GM21737 (cell line): ENCODE results near the gene CDK6.

ENCODE experiments used
- ATAC-seq: cut with Tn5 transposase; IDR thresholded peaks from one replicate; pipeline ENCODE4 v1.9.1; 2021; ENCODE audit warnings: mild to moderate bottlenecking, moderate library complexity; ENCODE audit not compliant: unreplicated experiment

Gene CDK6

GRCh38 chr7:92714767-92715166, 121.6 kb downstream of the CDK6 start:
- ATAC-seq: no peak

DNA sequence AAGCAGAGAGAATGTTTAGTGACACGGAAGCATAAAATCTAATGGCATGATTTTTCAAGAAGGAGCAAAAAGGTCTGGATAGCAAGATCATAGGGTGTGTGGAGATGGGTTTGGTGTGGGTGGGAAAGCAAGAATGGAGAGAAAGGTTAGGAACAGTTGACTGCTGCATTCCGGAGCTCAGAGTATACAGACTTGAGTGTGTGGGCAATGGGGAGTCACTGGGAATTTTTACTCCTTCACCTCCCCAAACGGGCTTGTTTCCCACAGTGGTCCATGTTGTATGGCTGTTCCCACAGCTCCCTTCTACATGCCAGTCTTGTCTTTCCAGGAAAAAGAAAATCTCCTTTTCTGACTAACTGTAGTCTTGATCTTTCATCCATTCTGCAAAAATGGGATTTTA, 122.1 kb downstream of the CDK6 start:
- ATAC-seq: no peak

GRCh38 chr7:92709912-92710311, 126.5 kb downstream of the CDK6 start:
- ATAC-seq: no peak

GRCh38 chr7:92709150-92709549, 127.2 kb downstream of the CDK6 start:
- no peak for ATAC-seq

DNA sequence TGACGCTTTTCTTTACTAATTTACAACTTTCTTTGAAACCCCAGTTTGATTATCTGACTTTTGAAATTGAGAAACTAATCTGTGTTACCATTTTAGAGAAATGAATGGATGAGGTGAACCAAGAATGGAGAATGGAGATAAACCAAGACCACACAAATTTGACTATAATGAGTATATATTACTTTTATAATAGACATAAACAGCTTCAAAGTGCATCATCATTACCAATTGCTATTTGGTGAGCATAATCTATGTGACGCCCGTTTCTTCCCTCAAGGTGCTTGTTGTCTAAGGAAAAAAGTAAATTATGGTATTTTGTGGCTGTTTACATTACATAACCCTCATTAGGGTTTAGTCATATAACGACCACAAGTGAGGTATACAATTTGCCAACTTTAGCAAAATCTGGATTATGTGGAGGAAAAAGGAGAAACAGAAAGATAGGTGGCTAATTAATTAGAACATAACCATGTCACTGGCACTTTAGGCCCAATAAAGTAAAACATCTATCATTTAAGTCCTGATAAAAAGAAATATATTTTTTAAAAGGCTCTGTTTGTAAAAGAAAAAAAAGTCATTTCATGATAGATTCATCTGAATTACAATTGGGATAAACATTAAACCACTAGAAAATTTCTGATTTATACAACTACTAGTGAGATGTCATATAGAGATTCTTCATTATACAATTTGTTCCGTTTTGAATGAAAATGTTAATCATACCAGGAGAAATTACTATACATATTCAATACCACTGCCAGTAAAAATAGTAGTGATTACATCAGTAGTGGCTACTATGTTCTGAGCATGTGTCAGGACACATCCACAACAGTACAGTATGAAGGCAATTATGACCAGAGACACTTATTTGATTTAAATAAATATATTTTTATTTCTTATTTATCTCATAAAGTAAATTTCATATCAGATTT, 128.0 kb downstream of the CDK6 start:
- no peak for ATAC-seq

- ATAC-seq: no peak
Observed at GRCh38 chr7:92707435-92707834, 128.9 kb downstream of the CDK6 start.

DNA sequence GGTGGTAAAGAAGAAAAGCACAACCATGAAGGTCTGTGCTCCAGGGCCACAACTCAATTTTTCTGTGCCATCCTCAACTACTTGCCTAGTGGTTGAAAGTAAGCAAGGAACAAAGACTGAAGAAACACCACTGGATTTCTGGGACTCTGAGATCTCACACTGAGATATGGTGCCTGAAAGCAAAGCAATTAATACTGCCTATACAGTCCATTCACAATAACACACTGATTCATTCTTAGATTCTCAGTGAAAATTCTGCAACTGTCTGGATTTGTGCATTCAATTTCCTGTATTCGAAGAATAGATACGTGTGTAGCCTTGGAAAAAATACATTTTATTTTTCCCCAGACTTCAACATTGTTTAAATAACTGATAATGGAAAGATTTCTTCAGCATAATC, 129.8 kb downstream of the CDK6 start:
- ATAC-seq: no peak

DNA sequence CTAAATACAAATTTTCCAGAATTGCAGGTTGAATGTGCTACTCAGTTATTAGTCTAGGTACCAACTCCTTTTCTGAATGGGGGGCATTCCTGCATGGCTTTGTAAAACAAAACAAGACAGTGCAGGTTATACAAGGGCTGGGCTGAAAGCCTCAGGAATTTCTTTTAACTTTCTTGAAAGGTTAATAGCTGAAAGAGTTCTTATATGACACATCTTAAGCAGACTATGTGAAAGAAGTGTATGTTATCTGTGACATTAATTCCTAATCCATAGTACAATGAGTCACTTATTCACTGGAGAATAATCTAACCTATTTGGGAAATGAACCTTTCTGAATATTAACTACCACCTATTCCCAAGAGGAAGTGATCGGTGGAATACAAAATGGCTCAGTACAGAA, 130.5 kb downstream of the CDK6 start:
- ATAC-seq: no peak

GRCh38 chr7:92704858-92705257, 131.5 kb downstream of the CDK6 start:
- no peak for ATAC-seq

- no peak for ATAC-seq
Observed at GRCh38 chr7:92702535-92702934, 133.8 kb downstream of the CDK6 start.

- ATAC-seq: no peak
Observed at GRCh38 chr7:92699966-92700514, 136.3 kb downstream of the CDK6 start.

GRCh38 chr7:92699560-92699959, 136.8 kb downstream of the CDK6 start:
- ATAC-seq: no peak

DNA sequence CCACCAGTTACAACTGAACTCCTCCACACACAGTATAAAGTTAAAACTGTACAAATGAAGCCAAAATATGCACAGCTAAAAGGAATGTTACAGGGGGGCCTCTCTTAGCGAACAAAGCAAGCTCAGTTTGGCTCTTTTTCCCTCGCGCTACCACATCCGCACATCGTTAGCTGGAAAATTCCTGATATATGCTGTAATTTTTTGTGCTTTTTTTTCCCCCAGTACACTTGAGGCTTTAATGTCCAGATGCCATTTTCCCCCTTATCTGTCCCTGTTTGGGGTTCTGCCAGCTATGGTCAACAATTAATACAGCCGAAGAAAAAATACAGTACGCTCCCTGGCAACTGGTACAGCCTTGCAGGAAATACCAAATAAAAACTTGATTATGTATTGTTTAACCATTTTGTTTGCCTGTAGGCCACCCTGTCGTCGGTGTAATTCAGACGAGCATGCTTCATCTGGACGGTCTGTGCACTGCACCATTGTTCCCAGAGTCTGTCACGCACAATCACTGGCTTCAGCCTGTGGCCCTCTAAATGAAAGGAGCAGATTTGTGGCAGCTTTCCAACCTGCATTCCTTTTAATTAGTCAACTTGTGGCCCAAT, 138.0 kb downstream of the CDK6 start:
- ATAC-seq: no peak

- ATAC-seq: no peak
Observed at GRCh38 chr7:92697414-92697813, 139.0 kb downstream of the CDK6 start.

DNA sequence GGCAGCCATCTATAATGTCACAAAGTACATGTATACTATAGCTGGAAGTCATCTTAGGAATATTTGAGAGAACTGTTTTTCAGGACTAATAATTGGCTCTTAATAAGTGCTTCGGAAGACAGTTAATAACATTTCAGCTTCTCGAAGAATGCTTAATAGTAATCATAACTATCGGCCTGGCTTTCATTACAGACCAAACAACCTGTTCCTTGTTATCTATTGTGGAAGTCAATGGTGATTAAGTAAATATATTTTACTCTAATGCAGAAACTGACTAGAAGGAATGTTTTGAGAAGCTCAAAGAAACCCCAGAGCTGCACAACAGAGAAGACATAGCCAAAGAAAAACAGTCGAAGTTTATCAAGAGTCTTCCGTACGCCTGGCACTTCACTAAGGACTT, 139.4 kb downstream of the CDK6 start:
- no peak for ATAC-seq

- ATAC-seq: no peak
Observed at GRCh38 chr7:92696584-92696983, 139.8 kb downstream of the CDK6 start.

- ATAC-seq: no peak
Observed at GRCh38 chr7:92695308-92696261, 140.8 kb downstream of the CDK6 start.

DNA sequence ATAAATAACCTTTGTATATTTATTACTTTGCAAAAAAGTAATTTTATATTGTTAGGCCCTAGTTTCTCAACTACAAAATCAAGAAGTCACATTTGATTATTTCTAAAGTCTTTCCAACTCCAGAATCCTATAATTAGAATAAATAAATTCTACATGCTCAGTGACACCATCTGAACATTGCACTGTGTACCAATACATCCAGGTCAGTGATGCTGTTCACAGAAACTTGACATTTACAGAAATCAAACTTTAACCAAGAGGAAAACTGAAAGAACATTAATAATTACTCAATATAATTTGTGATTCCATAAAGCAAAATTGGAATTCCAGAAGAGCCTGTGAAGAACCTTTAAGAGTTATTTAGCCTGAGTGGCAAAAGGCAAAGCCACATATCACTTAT, 142.2 kb downstream of the CDK6 start:
- ATAC-seq: no peak

DNA sequence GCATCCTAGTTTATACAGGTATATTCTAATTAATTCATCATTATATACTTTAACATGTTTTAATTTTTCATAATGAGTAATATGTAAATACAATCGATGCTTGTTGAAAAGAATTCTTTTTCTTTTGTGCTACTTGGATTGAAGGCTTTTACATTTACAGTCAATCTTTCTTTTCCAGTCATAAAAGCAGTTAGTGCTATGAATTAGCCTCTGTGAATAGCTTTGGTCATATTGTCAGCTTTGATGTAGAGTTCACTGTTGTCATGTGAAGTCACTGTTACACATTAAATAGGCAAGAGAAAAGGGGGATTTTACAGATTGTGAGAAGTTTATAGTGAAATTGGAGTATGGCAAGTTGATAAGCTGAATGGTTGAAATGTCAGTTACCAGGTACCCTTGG, 142.9 kb downstream of the CDK6 start:
- ATAC-seq: no peak

GRCh38 chr7:92691578-92691977, 144.8 kb downstream of the CDK6 start:
- ATAC-seq: peak; percentile 81
